Esophagus squamous epithelium (tissue), 5 donors: ENCODE data around the gene NAA50. TPM values are rescaled to one million over a fixed set of nuclear protein-coding genes. Genes with fewer than 3 reads are reported as not detected.

ENCODE experiments used
- DNase-seq: peaks from one replicate; lab custom pipeline; 2025; lab: John Stamatoyannopoulos, UW
- H3K27ac ChIP-seq, 4 donors: fragments of 200-600 bp; sonication (generic); one replicate each; pipeline ENCODE4 v1.5.1; 2016 to 2019; ENCODE audit warnings: mild to moderate bottlenecking in 1 of 4
- H3K27me3 ChIP-seq, 4 donors: fragments of 200-600 bp; sonication (generic); 1 replicate in 3 of 4; 2 replicates in 1 of 4; pipeline versions ENCODE4 v1.5.1 to v1.6.0; 2017 to 2021; ENCODE audit warnings: antibody characterized with exemption in 1 of 4
- H3K36me3 ChIP-seq, 3 donors: fragments of 200-600 bp; sonication (generic); one replicate each; pipeline ENCODE4 v1.5.1; 2016 to 2019
- H3K4me1 ChIP-seq, 3 donors: fragments of 200-600 bp; sonication (generic); one replicate each; pipeline ENCODE4 v1.5.1; 2017 to 2019
- H3K4me3 ChIP-seq, 4 donors: fragments of 200-600 bp; sonication (generic); 1 replicate in 3 of 4; 2 replicates in 1 of 4; pipeline ENCODE4 v1.5.1; 2016 to 2019; ENCODE audit warnings: mild to moderate bottlenecking in 2 of 4, moderate library complexity in 1 of 4
- H3K9me3 ChIP-seq, 3 donors: fragments of 200-600 bp; sonication (generic); one replicate each; pipeline ENCODE4 v1.5.1; 2016 to 2019
- POLR2A ChIP-seq, 4 donors: fragments of 450-650 bp; IDR thresholded peaks; one replicate each; pipeline ENCODE4 v1.6.1; 2017; ENCODE audit warnings: antibody characterized with exemption in 4 of 4, mild to moderate bottlenecking in 4 of 4, moderate library complexity in 3 of 4
- WGBS, 2 donors: methylation state at CpG; one replicate each; pipeline ENCODE4 v1.1.5; 2018; 5-methylcytosine and 5-hydroxymethylcytosine counted together
- intact Hi-C: fragments of 100-400 bp; cut with DNase I; formaldehyde crosslinking; loops from one replicate; pipeline ENCODE4 v1.15.0; 2022
- total RNA-seq, 4 donors: library from RNA; depleted of rRNA; stranded (reverse); fragments of >200 nt; gene quantifications; one replicate each; pipeline ENCODE4 v1.1.0, GENCODE V29; 2016
- TF ChIP-seq, protein P1 (sequence below), 6 experiments: fragments of 450-650 bp in 4 of 6; fragments of 200-600 bp in 2 of 6; sonication (generic) in 2 of 6; IDR thresholded peaks; one replicate each; pipeline ENCODE4 v1.5.1; 2016 to 2019; ENCODE audit warnings: antibody characterized with exemption in 6 of 6, mild to moderate bottlenecking in 4 of 6, moderate library complexity in 4 of 6
- donor health status: DM: yes; HTN: yes; CAD: no.

The NAA50 gene
- total RNA-seq, 4 donors from 2014 or later, result 142 to 248 (median 228) TPM

DNA sequence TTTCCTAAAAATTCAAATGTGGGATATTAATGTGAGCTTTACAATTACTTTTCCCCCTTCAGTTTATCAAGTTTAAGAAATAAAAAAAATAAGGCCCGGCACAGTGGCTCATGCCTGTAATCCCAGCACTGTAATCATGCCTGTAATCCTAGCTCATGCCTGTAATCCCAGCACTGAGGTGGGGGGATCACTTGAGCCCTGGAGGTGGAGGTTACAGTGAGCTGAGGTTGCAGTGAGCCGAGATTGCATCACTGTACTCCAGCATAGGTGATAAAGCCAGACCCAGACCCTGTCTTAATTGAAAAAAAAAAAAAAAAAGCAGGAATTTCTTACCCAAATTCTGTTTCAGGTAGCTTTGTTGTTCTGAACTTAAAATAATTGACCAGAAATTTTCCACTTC lies 18.6 kb upstream of the NAA50 start:
- TF ChIP-seq, protein P1, sequence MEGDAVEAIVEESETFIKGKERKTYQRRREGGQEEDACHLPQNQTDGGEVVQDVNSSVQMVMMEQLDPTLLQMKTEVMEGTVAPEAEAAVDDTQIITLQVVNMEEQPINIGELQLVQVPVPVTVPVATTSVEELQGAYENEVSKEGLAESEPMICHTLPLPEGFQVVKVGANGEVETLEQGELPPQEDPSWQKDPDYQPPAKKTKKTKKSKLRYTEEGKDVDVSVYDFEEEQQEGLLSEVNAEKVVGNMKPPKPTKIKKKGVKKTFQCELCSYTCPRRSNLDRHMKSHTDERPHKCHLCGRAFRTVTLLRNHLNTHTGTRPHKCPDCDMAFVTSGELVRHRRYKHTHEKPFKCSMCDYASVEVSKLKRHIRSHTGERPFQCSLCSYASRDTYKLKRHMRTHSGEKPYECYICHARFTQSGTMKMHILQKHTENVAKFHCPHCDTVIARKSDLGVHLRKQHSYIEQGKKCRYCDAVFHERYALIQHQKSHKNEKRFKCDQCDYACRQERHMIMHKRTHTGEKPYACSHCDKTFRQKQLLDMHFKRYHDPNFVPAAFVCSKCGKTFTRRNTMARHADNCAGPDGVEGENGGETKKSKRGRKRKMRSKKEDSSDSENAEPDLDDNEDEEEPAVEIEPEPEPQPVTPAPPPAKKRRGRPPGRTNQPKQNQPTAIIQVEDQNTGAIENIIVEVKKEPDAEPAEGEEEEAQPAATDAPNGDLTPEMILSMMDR (IDR thresholded peaks at IDR 0.05), result no peak
- no peaks in the 10 kb centered on the region for H3K27me3 ChIP-seq
- no peak overlapping the region for H3K27ac ChIP-seq
- H3K36me3 ChIP-seq, result no peaks in the 10 kb centered on the region
- H3K9me3 ChIP-seq, result no peaks in the 10 kb centered on the region
- peaks cover 0 to 9% (median 0%) of the 10 kb centered on the region in 3 donors for H3K4me1 ChIP-seq
- 91 to 94% methylated on average over 2 of the region's 2 CpGs for WGBS, 2 donors
- DNase-seq, result no peak
- intact Hi-C loops, result no loop called here
- H3K4me3 ChIP-seq, result no peak overlapping the region

DNA sequence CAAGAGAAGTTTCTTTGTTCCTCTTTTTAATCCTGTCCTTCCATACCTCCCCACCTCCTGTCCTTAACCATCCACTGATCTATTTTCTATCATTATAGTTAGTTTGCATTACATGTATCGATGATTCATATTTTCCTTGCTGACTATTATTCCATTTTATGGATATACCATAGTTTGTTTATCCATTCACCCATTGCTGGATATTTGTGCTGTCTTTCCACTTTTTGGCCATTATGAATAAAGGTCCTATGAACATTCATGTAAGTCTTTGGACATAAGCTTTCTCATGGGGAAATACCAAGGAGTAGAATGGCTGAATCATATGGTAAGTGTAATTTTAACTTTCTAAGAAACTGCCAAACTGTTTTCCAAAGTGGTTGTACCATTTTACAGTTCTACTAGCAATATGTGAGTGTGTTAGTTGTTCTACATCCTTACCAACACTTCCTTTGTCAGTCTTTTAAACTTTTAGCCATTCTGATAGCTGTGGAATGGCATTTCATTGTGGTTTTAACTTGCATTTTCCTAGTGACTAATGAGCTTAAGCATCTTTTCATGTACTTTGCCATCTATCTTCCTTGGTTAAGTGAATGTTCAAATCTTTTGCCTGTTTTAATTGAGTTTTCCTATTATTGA lies 12.5 kb upstream of the NAA50 start:
- DNase-seq, result no peak
- Histone ChIP-seq H3K9me3 (no peaks in the 10 kb centered on the region), H3K4me1 (peaks cover 0 to 19% (median 11%) of the 10 kb centered on the region in 3 donors), H3K27me3 (no peaks in the 10 kb centered on the region), H3K36me3 (no peaks in the 10 kb centered on the region), H3K4me3 (no peak overlapping the region), H3K27ac (no peak overlapping the region)
- no peak for TF ChIP-seq POLR2A (IDR thresholded peaks at IDR 0.05)
- TF ChIP-seq, protein P1 (IDR thresholded peaks at IDR 0.05), result no peak
- WGBS, 2 donors, result 97 to 100% methylated on average over 1 of the region's 1 CpG
- intact Hi-C loops, result no loop called here

- TF ChIP-seq, protein P1 (IDR thresholded peaks at IDR 0.05), result no peak
- TF ChIP-seq POLR2A (IDR thresholded peaks at IDR 0.05), result no peak
- Histone ChIP-seq H3K27me3 (no peaks in the 10 kb centered on the region), H3K27ac (peak overlapping the region in 1 of 4 donors; percentile 27), H3K4me3 (no peak overlapping the region), H3K36me3 (no peaks in the 10 kb centered on the region), H3K9me3 (no peaks in the 10 kb centered on the region), H3K4me1 (peaks cover 0 to 32% (median 15%) of the 10 kb centered on the region in 3 donors)
- no peak for DNase-seq
- intact Hi-C loops, result no loop called here
- WGBS, 2 donors, result 80 to 87% methylated on average over 5 of the region's 5 CpGs
These were observed 8.6 kb upstream of the NAA50 start for GRCh38 chr3:113754494-113755159.

DNA sequence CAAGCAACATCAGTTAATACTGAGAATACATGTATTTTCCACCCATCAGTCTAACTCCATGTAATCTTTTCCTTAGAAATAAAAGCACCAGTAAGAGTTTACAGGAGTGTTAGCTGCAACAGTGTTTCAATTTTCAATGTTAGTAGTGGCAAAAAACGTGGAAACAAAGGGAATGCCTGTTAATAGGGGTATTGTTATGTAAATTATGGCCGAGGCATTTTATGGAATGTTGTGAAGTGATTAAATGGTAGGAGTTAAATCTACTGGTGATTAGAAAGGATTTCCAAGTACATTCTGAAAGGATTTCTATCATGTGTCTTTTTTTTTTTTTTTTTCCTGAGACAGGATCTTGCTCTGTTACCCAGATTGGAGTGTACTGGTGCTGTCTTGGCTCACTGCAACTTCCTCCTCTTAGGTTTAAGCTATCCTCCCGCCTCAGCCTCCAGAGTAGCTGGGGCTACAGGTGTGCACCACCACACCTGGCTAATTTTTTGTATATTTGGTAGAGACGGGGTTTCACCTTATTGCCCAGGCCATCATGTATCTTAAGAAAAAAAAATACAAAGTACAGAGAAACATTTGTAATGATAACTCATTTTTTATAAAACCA lies 7.4 kb upstream of the NAA50 start:
- WGBS, 2 donors, result 57 to 71% methylated on average over 3 to 4 of the region's 4 CpGs

More for the DNA sequence above, 7.4 kb upstream of the NAA50 start:
- Histone ChIP-seq H3K27ac (no peak overlapping the region), H3K9me3 (no peaks in the 10 kb centered on the region), H3K27me3 (no peaks in the 10 kb centered on the region), H3K36me3 (no peaks in the 10 kb centered on the region), H3K4me3 (no peak overlapping the region), H3K4me1 (peaks cover 4 to 43% (median 20%) of the 10 kb centered on the region in 3 donors)
- DNase-seq, result no peak
- TF ChIP-seq, protein P1 (IDR thresholded peaks at IDR 0.05), result no peak
- no peak for TF ChIP-seq POLR2A (IDR thresholded peaks at IDR 0.05)
- intact Hi-C loops, result no loop called here
